ENCODE data around the gene ADAMTSL5.

Gene ADAMTSL5

GRCh38 chr19:1460033-1460995, 52.5 kb downstream of the ADAMTSL5 start:
- ChIA-PET POLR2A (ENCODE audit: low non-redundant PET) (no interaction called here), CTCF (interaction anchor here (0.6 kb wide), 1 partner anchor 572 kb away, joined by 3 read pairs; no protein-coding TSS in a partner anchor)
- H3K27ac ChIP-seq: no peak overlapping the region
- no peak for DNase-seq (ENCODE audit: low spot score)
- TF ChIP-seq, protein P1, sequence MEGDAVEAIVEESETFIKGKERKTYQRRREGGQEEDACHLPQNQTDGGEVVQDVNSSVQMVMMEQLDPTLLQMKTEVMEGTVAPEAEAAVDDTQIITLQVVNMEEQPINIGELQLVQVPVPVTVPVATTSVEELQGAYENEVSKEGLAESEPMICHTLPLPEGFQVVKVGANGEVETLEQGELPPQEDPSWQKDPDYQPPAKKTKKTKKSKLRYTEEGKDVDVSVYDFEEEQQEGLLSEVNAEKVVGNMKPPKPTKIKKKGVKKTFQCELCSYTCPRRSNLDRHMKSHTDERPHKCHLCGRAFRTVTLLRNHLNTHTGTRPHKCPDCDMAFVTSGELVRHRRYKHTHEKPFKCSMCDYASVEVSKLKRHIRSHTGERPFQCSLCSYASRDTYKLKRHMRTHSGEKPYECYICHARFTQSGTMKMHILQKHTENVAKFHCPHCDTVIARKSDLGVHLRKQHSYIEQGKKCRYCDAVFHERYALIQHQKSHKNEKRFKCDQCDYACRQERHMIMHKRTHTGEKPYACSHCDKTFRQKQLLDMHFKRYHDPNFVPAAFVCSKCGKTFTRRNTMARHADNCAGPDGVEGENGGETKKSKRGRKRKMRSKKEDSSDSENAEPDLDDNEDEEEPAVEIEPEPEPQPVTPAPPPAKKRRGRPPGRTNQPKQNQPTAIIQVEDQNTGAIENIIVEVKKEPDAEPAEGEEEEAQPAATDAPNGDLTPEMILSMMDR (conservative IDR thresholded peaks at IDR 0.05; ENCODE audit: low read depth): no peak

DNA sequence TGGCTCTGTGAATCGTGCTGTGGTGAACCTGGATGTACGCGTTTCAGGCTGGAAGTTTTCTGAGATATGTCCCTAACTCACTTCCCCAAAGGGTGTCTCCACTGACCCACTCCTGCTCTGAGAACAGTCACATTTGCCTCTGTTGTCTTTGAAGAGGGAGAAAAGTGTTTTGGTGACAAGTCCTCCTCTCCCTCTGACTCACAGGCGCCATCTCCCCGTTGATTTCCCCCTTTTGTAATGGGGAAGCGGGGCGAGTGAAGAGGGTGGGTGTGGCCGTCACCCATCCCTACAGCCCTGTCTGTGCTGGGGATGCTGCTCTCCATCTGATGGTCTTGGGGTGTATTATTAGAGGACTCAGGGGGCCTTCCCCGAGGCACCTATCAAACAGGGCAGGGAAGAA, 53.3 kb downstream of the ADAMTSL5 start:
- DNase-seq (ENCODE audit: low spot score): no peak
- ChIA-PET POLR2A (ENCODE audit: low non-redundant PET) (no interaction called here), CTCF (no interaction called here)
- no peak overlapping the region for H3K27ac ChIP-seq
- TF ChIP-seq, protein P1 (conservative IDR thresholded peaks at IDR 0.05; ENCODE audit: low read depth): no peak

- DNase-seq (ENCODE audit: low spot score): no peak
- ChIA-PET POLR2A (ENCODE audit: low non-redundant PET) (interaction anchor here (0.6 kb wide), 1 partner anchor 392 kb away, joined by 3 read pairs; no protein-coding TSS in a partner anchor), CTCF (interaction anchor here (1.0 kb wide), 1 partner anchor 10 kb away, joined by 6 read pairs; no protein-coding TSS in a partner anchor)
- H3K27ac ChIP-seq: no peak overlapping the region
- TF ChIP-seq, protein P1 (conservative IDR thresholded peaks at IDR 0.05; ENCODE audit: low read depth): no peak
Measured at GRCh38 chr19:1457892-1458291, 54.9 kb downstream of the ADAMTSL5 start.

GRCh38 chr19:1457031-1457739, 55.6 kb downstream of the ADAMTSL5 start:
- H3K27ac ChIP-seq: peak overlapping the region; percentile 43
- ChIA-PET CTCF (interaction anchor here (0.6 to 1.0 kb wide), 2 partner anchors 10 to 57 kb away, joined by 3 to 6 read pairs; no protein-coding TSS in a partner anchor), POLR2A (ENCODE audit: low non-redundant PET) (interaction anchor here (0.8 kb wide), 1 partner anchor 46 kb away, joined by 3 read pairs; no protein-coding TSS in a partner anchor)
- TF ChIP-seq, protein P1 (conservative IDR thresholded peaks at IDR 0.05; ENCODE audit: low read depth): no peak; the same call in 1 of the 2 replicates
- DNase-seq (ENCODE audit: low spot score): no peak

DNA sequence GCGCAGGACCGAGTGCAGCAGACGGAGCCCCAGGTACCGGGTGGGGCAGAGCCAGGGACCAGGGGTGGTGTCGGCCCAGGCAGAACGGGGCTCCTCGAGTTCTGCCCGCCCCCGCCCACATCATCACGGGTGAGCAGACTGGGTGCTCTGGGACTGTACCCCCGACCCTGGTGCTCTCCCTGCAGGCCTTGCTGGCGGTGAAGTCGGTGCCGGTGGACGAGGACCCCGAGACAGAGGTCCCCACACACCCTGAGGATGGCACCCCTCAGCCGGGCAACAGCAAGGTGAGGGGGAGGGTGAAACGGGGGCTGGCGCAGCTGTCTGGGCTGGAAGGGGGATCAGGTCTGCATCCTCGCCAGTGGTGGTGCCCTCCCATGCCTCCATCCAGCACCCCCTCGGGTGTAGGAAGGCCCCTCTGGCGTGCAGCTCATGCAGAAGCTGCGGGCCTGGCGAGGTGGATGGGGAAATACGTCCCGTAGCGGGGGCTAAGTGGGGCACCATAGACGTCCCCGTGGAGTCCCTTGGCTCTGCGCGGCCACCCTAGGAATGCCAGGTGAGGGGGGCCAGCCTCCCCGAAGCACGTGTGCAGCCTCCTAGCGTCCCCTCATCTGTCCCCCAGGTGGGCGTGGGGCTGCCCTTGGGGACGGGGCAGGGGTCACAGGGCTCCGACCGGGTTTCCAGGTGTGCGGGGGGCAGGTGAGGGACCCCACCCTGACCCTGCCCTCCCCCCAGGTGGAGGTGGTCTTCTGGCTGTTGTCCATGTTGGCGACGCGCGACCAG, 56.5 kb downstream of the ADAMTSL5 start:
- DNase-seq (ENCODE audit: low spot score): no peak
- TF ChIP-seq, protein P1 (conservative IDR thresholded peaks at IDR 0.05; ENCODE audit: low read depth): no peak
- ChIA-PET CTCF (interaction anchor here (0.6 to 1.0 kb wide), 3 partner anchors 11 to 211 kb away, joined by 3 to 4 read pairs (median 3); no protein-coding TSS in a partner anchor), POLR2A (ENCODE audit: low non-redundant PET) (interaction anchor here (0.8 kb wide), 1 partner anchor 45 kb away, joined by 3 read pairs; no protein-coding TSS in a partner anchor)
- H3K27ac ChIP-seq: no peak overlapping the region; the same call in 1 of the 2 replicates

Measured in RWPE1 (cell line).